ENCODE measurements around the gene TRMT1. TPM values are rescaled to one million over a fixed set of nuclear protein-coding genes. Genes with fewer than 3 reads are reported as not detected.

TRMT1 gene
- total RNA-seq, 1 experiment from 2014 or later: 106 TPM

DNA sequence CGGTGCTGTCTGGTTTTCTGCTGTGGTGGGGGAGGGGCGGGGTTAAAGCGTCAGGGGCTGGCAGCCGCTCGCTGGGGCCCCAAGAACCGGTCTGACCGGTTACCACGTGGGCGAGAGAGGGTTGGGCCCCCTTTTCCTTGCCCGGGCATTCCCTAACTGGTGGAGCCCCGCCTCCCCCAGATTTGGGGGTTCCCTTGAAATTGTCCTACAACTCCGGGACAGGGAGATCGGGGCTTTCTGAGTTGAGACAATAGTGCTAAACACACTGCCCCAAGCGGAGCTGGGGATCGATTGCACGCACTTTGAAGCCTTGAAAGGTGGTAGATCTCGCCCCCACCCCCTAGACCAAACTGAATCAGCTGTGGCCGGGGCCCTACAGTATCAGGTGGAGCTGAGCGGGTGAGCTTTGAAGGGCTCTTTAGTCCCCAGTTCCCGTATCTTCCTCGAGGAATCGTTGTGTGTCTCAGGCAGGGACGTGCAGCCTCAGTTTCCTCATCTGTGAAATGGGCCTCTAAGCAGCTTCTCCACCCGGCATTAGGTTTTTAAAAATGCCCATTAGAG is 38.5 kb upstream of the TRMT1 start (continued):
- TF ChIP-seq GABPB1 (CRISPR knock-in tag; IDR thresholded peaks at IDR 0.05) (no peak), KAT7 (CRISPR knock-in tag; IDR thresholded peaks at IDR 0.05; ENCODE audit: borderline replicate concordance) (no peak; the same call in 1 of the 2 replicates), RELA (CRISPR knock-in tag; IDR thresholded peaks at IDR 0.05; ENCODE audit: borderline replicate concordance) (0 out of 2 replicates have a peak, but pooled peaks have one; percentile 23), PRRX2 (CRISPR knock-in tag; IDR thresholded peaks at IDR 0.05) (peak; percentile 74; the same call in 1 of the 2 replicates), NFATC4 (CRISPR knock-in tag; IDR thresholded peaks at IDR 0.05) (no peak; the same call in 1 of the 2 replicates), SMAD4 (CRISPR knock-in tag; IDR thresholded peaks at IDR 0.05) (no peak; the same call in 1 of the 2 replicates), TP53 (CRISPR knock-in tag; IDR thresholded peaks at IDR 0.05) (0 out of 2 replicates have a peak, but pooled peaks have one; percentile 28), EMX1 (CRISPR knock-in tag; IDR thresholded peaks at IDR 0.05) (peak; percentile 95), ZNF671 (CRISPR knock-in tag; IDR thresholded peaks at IDR 0.05) (no peak), ZNF425 (CRISPR knock-in tag; conservative IDR thresholded peaks at IDR 0.05) (peak; percentile 83; the same call in 1 of the 2 replicates), FOXP1 (CRISPR knock-in tag; IDR thresholded peaks at IDR 0.05; ENCODE audit: borderline replicate concordance) (no peak), AFF4 (CRISPR knock-in tag; IDR thresholded peaks at IDR 0.05; ENCODE audit: borderline replicate concordance) (no peak), JUN (CRISPR knock-in tag; IDR thresholded peaks at IDR 0.05) (peak; percentile 36; the same call in 1 of the 2 replicates), IRF2 (CRISPR knock-in tag; IDR thresholded peaks at IDR 0.05; ENCODE audit: borderline replicate concordance, low read depth) (no peak)
- TF ChIP-seq, protein P1, sequence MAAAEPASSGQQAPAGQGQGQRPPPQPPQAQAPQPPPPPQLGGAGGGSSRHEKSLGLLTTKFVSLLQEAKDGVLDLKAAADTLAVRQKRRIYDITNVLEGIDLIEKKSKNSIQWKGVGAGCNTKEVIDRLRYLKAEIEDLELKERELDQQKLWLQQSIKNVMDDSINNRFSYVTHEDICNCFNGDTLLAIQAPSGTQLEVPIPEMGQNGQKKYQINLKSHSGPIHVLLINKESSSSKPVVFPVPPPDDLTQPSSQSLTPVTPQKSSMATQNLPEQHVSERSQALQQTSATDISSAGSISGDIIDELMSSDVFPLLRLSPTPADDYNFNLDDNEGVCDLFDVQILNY (CRISPR knock-in tag; IDR thresholded peaks at IDR 0.05): no peak
- TF ChIP-seq, protein P2, sequence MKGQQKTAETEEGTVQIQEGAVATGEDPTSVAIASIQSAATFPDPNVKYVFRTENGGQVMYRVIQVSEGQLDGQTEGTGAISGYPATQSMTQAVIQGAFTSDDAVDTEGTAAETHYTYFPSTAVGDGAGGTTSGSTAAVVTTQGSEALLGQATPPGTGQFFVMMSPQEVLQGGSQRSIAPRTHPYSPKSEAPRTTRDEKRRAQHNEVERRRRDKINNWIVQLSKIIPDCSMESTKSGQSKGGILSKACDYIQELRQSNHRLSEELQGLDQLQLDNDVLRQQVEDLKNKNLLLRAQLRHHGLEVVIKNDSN (CRISPR knock-in tag; IDR thresholded peaks at IDR 0.05): peak; percentile 85
- TF ChIP-seq, protein P3, sequence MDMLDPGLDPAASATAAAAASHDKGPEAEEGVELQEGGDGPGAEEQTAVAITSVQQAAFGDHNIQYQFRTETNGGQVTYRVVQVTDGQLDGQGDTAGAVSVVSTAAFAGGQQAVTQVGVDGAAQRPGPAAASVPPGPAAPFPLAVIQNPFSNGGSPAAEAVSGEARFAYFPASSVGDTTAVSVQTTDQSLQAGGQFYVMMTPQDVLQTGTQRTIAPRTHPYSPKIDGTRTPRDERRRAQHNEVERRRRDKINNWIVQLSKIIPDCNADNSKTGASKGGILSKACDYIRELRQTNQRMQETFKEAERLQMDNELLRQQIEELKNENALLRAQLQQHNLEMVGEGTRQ (CRISPR knock-in tag; IDR thresholded peaks at IDR 0.05): peak; percentile 85
- TF ChIP-seq, protein P4, sequence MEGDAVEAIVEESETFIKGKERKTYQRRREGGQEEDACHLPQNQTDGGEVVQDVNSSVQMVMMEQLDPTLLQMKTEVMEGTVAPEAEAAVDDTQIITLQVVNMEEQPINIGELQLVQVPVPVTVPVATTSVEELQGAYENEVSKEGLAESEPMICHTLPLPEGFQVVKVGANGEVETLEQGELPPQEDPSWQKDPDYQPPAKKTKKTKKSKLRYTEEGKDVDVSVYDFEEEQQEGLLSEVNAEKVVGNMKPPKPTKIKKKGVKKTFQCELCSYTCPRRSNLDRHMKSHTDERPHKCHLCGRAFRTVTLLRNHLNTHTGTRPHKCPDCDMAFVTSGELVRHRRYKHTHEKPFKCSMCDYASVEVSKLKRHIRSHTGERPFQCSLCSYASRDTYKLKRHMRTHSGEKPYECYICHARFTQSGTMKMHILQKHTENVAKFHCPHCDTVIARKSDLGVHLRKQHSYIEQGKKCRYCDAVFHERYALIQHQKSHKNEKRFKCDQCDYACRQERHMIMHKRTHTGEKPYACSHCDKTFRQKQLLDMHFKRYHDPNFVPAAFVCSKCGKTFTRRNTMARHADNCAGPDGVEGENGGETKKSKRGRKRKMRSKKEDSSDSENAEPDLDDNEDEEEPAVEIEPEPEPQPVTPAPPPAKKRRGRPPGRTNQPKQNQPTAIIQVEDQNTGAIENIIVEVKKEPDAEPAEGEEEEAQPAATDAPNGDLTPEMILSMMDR (IDR thresholded peaks at IDR 0.05): no peak
- TF ChIP-seq, protein P5, sequence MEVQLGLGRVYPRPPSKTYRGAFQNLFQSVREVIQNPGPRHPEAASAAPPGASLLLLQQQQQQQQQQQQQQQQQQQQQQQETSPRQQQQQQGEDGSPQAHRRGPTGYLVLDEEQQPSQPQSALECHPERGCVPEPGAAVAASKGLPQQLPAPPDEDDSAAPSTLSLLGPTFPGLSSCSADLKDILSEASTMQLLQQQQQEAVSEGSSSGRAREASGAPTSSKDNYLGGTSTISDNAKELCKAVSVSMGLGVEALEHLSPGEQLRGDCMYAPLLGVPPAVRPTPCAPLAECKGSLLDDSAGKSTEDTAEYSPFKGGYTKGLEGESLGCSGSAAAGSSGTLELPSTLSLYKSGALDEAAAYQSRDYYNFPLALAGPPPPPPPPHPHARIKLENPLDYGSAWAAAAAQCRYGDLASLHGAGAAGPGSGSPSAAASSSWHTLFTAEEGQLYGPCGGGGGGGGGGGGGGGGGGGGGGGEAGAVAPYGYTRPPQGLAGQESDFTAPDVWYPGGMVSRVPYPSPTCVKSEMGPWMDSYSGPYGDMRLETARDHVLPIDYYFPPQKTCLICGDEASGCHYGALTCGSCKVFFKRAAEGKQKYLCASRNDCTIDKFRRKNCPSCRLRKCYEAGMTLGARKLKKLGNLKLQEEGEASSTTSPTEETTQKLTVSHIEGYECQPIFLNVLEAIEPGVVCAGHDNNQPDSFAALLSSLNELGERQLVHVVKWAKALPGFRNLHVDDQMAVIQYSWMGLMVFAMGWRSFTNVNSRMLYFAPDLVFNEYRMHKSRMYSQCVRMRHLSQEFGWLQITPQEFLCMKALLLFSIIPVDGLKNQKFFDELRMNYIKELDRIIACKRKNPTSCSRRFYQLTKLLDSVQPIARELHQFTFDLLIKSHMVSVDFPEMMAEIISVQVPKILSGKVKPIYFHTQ (CRISPR knock-in tag; IDR thresholded peaks at IDR 0.05): peak; percentile 29; the same call in 1 of the 2 replicates
- TF ChIP-seq, protein P6, sequence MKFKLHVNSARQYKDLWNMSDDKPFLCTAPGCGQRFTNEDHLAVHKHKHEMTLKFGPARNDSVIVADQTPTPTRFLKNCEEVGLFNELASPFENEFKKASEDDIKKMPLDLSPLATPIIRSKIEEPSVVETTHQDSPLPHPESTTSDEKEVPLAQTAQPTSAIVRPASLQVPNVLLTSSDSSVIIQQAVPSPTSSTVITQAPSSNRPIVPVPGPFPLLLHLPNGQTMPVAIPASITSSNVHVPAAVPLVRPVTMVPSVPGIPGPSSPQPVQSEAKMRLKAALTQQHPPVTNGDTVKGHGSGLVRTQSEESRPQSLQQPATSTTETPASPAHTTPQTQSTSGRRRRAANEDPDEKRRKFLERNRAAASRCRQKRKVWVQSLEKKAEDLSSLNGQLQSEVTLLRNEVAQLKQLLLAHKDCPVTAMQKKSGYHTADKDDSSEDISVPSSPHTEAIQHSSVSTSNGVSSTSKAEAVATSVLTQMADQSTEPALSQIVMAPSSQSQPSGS (CRISPR knock-in tag; IDR thresholded peaks at IDR 0.05; ENCODE audit: borderline replicate concordance, low read depth): no peak

Data from WTC11 (cell line).